Lower leg skin (tissue), 3 donors: Measurements from ENCODE around the gene HSP90B1.

Experiments used
- POLR2A ChIP-seq, 2 donors: fragments of 450-650 bp; IDR thresholded peaks; one replicate each; pipeline ENCODE4 v1.6.1; 2016 to 2017; ENCODE audit warnings: antibody characterized with exemption in 2 of 2, mild to moderate bottlenecking in 1 of 2, moderate library complexity in 1 of 2
- TF ChIP-seq, protein P1 (sequence below), 3 donors: fragments of 450-650 bp; IDR thresholded peaks; one replicate each; pipeline ENCODE4 v1.5.1; 2016; ENCODE audit warnings: antibody characterized with exemption in 3 of 3, mild to moderate bottlenecking in 3 of 3, moderate library complexity in 2 of 3

DNA sequence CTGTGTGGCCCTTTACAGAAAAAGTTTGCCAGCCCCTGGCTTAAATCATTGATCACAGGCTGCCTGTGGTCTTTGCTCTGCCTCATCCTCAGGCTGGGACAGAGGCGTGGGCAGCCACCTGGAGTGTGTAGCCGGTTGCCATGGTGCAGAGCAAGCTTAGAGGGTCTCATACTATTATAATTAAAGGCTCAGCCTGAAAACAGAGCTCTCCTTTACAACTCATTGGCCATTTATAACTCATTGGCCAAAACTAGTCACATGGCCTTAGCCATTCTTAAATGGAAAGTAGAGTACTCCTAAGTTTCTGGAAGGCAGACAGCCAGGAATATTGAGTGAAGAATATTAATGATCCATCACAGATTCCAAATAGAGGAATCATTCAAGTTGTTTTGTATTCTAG, 3.0 kb downstream of the HSP90B1 start:
- no peak for TF ChIP-seq POLR2A (IDR thresholded peaks at IDR 0.05)
- TF ChIP-seq, protein P1, sequence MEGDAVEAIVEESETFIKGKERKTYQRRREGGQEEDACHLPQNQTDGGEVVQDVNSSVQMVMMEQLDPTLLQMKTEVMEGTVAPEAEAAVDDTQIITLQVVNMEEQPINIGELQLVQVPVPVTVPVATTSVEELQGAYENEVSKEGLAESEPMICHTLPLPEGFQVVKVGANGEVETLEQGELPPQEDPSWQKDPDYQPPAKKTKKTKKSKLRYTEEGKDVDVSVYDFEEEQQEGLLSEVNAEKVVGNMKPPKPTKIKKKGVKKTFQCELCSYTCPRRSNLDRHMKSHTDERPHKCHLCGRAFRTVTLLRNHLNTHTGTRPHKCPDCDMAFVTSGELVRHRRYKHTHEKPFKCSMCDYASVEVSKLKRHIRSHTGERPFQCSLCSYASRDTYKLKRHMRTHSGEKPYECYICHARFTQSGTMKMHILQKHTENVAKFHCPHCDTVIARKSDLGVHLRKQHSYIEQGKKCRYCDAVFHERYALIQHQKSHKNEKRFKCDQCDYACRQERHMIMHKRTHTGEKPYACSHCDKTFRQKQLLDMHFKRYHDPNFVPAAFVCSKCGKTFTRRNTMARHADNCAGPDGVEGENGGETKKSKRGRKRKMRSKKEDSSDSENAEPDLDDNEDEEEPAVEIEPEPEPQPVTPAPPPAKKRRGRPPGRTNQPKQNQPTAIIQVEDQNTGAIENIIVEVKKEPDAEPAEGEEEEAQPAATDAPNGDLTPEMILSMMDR (IDR thresholded peaks at IDR 0.05) = no peak
